HEK293 (cell line): ENCODE results near the gene PCSK6.
A peak's percentile ranks its signal among the peaks of the same experiment; 100 is the strongest.

Experiments used
- CTCF ChIA-PET: fragments of 350-600 bp; formaldehyde crosslinking; extraction: SDS; loops from one replicate; lab custom pipeline; 2021; ENCODE audit warnings: antibody characterized with exemption; lab: Yijun Ruan, JAX
- POLR2A ChIA-PET: fragments of 300-600 bp; formaldehyde crosslinking; extraction: SDS; loops from one replicate; lab custom pipeline; 2020; ENCODE audit warnings: antibody characterized with exemption, inconsistent platforms; lab: Yijun Ruan, JAX
- H3K27ac ChIP-seq: fragments of 200-500 bp; sonication (Bioruptor generic); 2 replicates; pipeline ENCODE4 v1.5.1; 2014; ENCODE audit warnings: low read depth, low read length, control low read depth, inconsistent platforms; ENCODE audit errors: extremely low read depth
- H3K36me3 ChIP-seq, 2 experiments: fragments of 200-500 bp in 1 of 2; sonication (Bioruptor generic) in 1 of 2; 1 replicate in 1 of 2; 2 replicates in 1 of 2; pipeline ENCODE4 v1.5.1; 2014 to 2017; ENCODE audit warnings: inconsistent platforms in 2 of 2, low read length in 2 of 2; ENCODE audit not compliant: control insufficient read depth in 2 of 2, insufficient read depth in 1 of 2
- H3K4me1 ChIP-seq: fragments of 200-500 bp; sonication (Bioruptor generic); 2 replicates; pipeline ENCODE4 v1.5.1; 2014; ENCODE audit warnings: mild to moderate bottlenecking, low read length, inconsistent platforms; ENCODE audit not compliant: control insufficient read depth, insufficient read depth
- H3K4me3 ChIP-seq: 2 replicates; pipeline ENCODE4 v1.5.1; 2011; ENCODE audit warnings: low read depth, mild to moderate bottlenecking, control low read depth, low read length, moderate library complexity
- H3K9me3 ChIP-seq: fragments of 200-500 bp; sonication (Bioruptor generic); 2 replicates; pipeline ENCODE4 v1.5.1; 2014; ENCODE audit warnings: low read depth, low read length, inconsistent platforms; ENCODE audit not compliant: control insufficient read depth, insufficient read depth
- ATF2 ChIP-seq: fragments of 450-650 bp; formaldehyde crosslinking; IDR thresholded peaks from 2 replicates; pipeline ENCODE4 v1.5.1; 2016; ENCODE audit warnings: missing biosample characterization, missing genetic modification characterization, low read depth
- BCL11A ChIP-seq: fragments of 450-650 bp; formaldehyde crosslinking; IDR thresholded peaks from 2 replicates; pipeline ENCODE4 v1.5.1; 2016; ENCODE audit warnings: low read depth, missing biosample characterization, missing genetic modification characterization
- HOXD13 ChIP-seq: sonication (generic); formaldehyde crosslinking; IDR thresholded peaks from 2 replicates; pipeline ENCODE4 v1.8.0; 2022; ENCODE audit warnings: missing genetic modification reagents, borderline replicate concordance
- KLF8 ChIP-seq: fragments of 450-650 bp; formaldehyde crosslinking; IDR thresholded peaks from 2 replicates; pipeline ENCODE4 v1.5.1; 2016; ENCODE audit warnings: missing biosample characterization, missing genetic modification characterization
- MEIS1 ChIP-seq: sonication (generic); formaldehyde crosslinking; IDR thresholded peaks from 2 replicates; pipeline ENCODE4 v1.8.1; 2022; ENCODE audit warnings: missing genetic modification reagents, mild to moderate bottlenecking, borderline replicate concordance
- MZF1 ChIP-seq: fragments of 450-650 bp; formaldehyde crosslinking; IDR thresholded peaks from 2 replicates; pipeline ENCODE4 v1.5.1; 2017; ENCODE audit warnings: missing biosample characterization, missing genetic modification characterization, borderline replicate concordance
- PRDM10 ChIP-seq: fragments of 450-650 bp; formaldehyde crosslinking; IDR thresholded peaks from 2 replicates; pipeline ENCODE4 v1.5.1; 2016; ENCODE audit warnings: missing biosample characterization, missing genetic modification characterization
- RBAK ChIP-seq: fragments of 450-650 bp; formaldehyde crosslinking; IDR thresholded peaks from 2 replicates; pipeline ENCODE4 v1.5.1; 2016; ENCODE audit warnings: missing biosample characterization, missing genetic modification characterization
- SCRT2 ChIP-seq: fragments of 450-650 bp; formaldehyde crosslinking; IDR thresholded peaks from 2 replicates; pipeline ENCODE4 v1.5.1; 2016; ENCODE audit warnings: missing biosample characterization, missing genetic modification characterization
- ZBTB1 ChIP-seq: fragments of 450-650 bp; formaldehyde crosslinking; IDR thresholded peaks from 2 replicates; pipeline ENCODE4 v1.5.1; 2016; ENCODE audit warnings: missing biosample characterization, missing genetic modification characterization
- ZBTB26 ChIP-seq: fragments of 450-650 bp; formaldehyde crosslinking; optimal IDR thresholded peaks from 2 replicates; pipeline ENCODE3; 2016; ENCODE audit warnings: missing biosample characterization, mild to moderate bottlenecking, missing genetic modification characterization
- ZBTB8A ChIP-seq: fragments of 450-650 bp; formaldehyde crosslinking; IDR thresholded peaks from 2 replicates; pipeline ENCODE4 v1.5.1; 2016; ENCODE audit warnings: missing biosample characterization, missing genetic modification characterization
- ZFP37 ChIP-seq: fragments of 450-650 bp; formaldehyde crosslinking; IDR thresholded peaks from 2 replicates; pipeline ENCODE4 v1.5.1; 2016; ENCODE audit warnings: missing biosample characterization, missing genetic modification characterization
- ZNF174 ChIP-seq: fragments of 450-650 bp; formaldehyde crosslinking; IDR thresholded peaks from 2 replicates; pipeline ENCODE4 v1.5.0; 2017; ENCODE audit warnings: missing biosample characterization, mild to moderate bottlenecking, missing genetic modification characterization
- ZNF18 ChIP-seq: fragments of 450-650 bp; formaldehyde crosslinking; IDR thresholded peaks from 2 replicates; pipeline ENCODE4 v1.5.1; 2016; ENCODE audit warnings: missing biosample characterization, missing genetic modification characterization
- ZNF184 ChIP-seq: fragments of 450-650 bp; IDR thresholded peaks from 2 replicates; pipeline ENCODE4 v1.5.1; 2018; ENCODE audit warnings: missing biosample characterization, mild to moderate bottlenecking, missing genetic modification characterization
- ZNF23 ChIP-seq: fragments of 450-650 bp; formaldehyde crosslinking; IDR thresholded peaks from 2 replicates; pipeline ENCODE4 v1.5.1; 2016; ENCODE audit warnings: missing biosample characterization, missing genetic modification characterization, borderline replicate concordance
- ZNF335 ChIP-seq: fragments of 450-650 bp; formaldehyde crosslinking; conservative IDR thresholded peaks from 2 replicates; pipeline ENCODE4 v1.5.1; 2016; ENCODE audit warnings: missing biosample characterization, missing genetic modification characterization
- ZNF362 ChIP-seq: fragments of 450-650 bp; formaldehyde crosslinking; IDR thresholded peaks from 2 replicates; pipeline ENCODE4 v1.5.1; 2016; ENCODE audit warnings: missing biosample characterization, missing genetic modification characterization
- ZNF473 ChIP-seq: fragments of 450-650 bp; formaldehyde crosslinking; IDR thresholded peaks from 2 replicates; pipeline ENCODE4 v1.5.1; 2017; ENCODE audit warnings: missing biosample characterization, missing genetic modification characterization
- ZNF48 ChIP-seq: fragments of 450-650 bp; formaldehyde crosslinking; IDR thresholded peaks from 2 replicates; pipeline ENCODE4 v1.5.1; 2016; ENCODE audit warnings: missing biosample characterization, missing genetic modification characterization
- ZNF513 ChIP-seq: fragments of 450-650 bp; IDR thresholded peaks from 2 replicates; pipeline ENCODE4 v1.5.1; 2018; ENCODE audit warnings: missing biosample characterization, missing genetic modification characterization
- ZNF555 ChIP-seq: fragments of 450-650 bp; formaldehyde crosslinking; conservative IDR thresholded peaks from 2 replicates; pipeline ENCODE4 v1.5.1; 2017; ENCODE audit warnings: missing biosample characterization, mild to moderate bottlenecking, missing genetic modification characterization, inconsistent platforms
- ZNF610 ChIP-seq: fragments of 450-650 bp; formaldehyde crosslinking; IDR thresholded peaks from 2 replicates; pipeline ENCODE4 v1.5.1; 2016; ENCODE audit warnings: missing biosample characterization, missing genetic modification characterization, borderline replicate concordance
- ZNF624 ChIP-seq: fragments of 450-650 bp; formaldehyde crosslinking; IDR thresholded peaks from 2 replicates; pipeline ENCODE4 v1.5.1; 2017; ENCODE audit warnings: missing biosample characterization, missing genetic modification characterization
- ZNF658 ChIP-seq: fragments of 450-650 bp; formaldehyde crosslinking; IDR thresholded peaks from 2 replicates; pipeline ENCODE4; 2016; ENCODE audit warnings: missing biosample characterization, missing genetic modification characterization
- ZNF792 ChIP-seq: fragments of 450-650 bp; formaldehyde crosslinking; IDR thresholded peaks from 2 replicates; pipeline ENCODE4 v1.5.1; 2016; ENCODE audit warnings: missing biosample characterization, missing genetic modification characterization

PCSK6 gene

GRCh38 chr15:101514318-101514717 is 24.8 kb upstream of the PCSK6 start:
- no peaks in the 10 kb centered on the region for H3K4me1 ChIP-seq
- H3K4me3 ChIP-seq = no peak overlapping the region
- ChIA-PET CTCF (interaction anchor here (0.6 to 5.3 kb wide), 3 partner anchors 11 to 127 kb away, joined by 3 to 67 read pairs (median 10); no protein-coding TSS in a partner anchor), POLR2A (no interaction called here)
- H3K27ac ChIP-seq = no peak overlapping the region
- peaks cover 17% of the 10 kb centered on the region for H3K9me3 ChIP-seq
- no peaks in the 10 kb centered on the region for H3K36me3 ChIP-seq
- TF ChIP-seq KLF8 = no peak
- TF ChIP-seq ZNF174 (tag by site-specific recombination) = no peak
- TF ChIP-seq MEIS1 = no peak
- no peak for TF ChIP-seq ZBTB26 (tag by site-specific recombination)
- no peak for TF ChIP-seq ZNF23 (tag by site-specific recombination)
- TF ChIP-seq ZNF48 = no peak
- no peak for TF ChIP-seq ATF2 (tag by site-specific recombination)
- TF ChIP-seq ZNF513 (tag by site-specific recombination) = no peak
- no peak for TF ChIP-seq ZNF610 (tag by site-specific recombination)
- no peak for TF ChIP-seq ZNF184
- TF ChIP-seq ZNF658 = no peak
- no peak for TF ChIP-seq PRDM10 (tag by site-specific recombination)
- no peak for TF ChIP-seq ZNF624 (tag by site-specific recombination)
- TF ChIP-seq BCL11A = no peak

GRCh38 chr15:101511717-101512116 is 22.2 kb upstream of the PCSK6 start:
- Histone ChIP-seq H3K27ac (no peak overlapping the region), H3K9me3 (peaks cover 10% of the 10 kb centered on the region), H3K4me3 (no peak overlapping the region), H3K4me1 (no peaks in the 10 kb centered on the region), H3K36me3 (no peaks in the 10 kb centered on the region)
- POLR2A ChIA-PET = interaction anchor here (0.6 kb wide), 1 partner anchor 12 kb away, joined by 4 read pairs; no protein-coding TSS in a partner anchor
- CTCF ChIA-PET = interaction anchor here (0.6 to 5.3 kb wide), 3 partner anchors 9 to 68 kb away, joined by 3 to 67 read pairs (median 3); no protein-coding TSS in a partner anchor
- TF ChIP-seq ZBTB1 (tag by site-specific recombination) (no peak), RBAK (tag by site-specific recombination) (no peak), MZF1 (no peak), ZNF335 (tag by site-specific recombination) (no peak), ZNF792 (tag by site-specific recombination) (no peak), ZNF473 (tag by site-specific recombination) (no peak), ZNF18 (no peak), ZNF362 (tag by site-specific recombination) (no peak), SCRT2 (tag by site-specific recombination) (no peak), MEIS1 (no peak), HOXD13 (CRISPR knock-in tag) (no peak), ZFP37 (no peak), ZBTB8A (peak; percentile 36; the same call in 1 of the 2 replicates), ZNF555 (tag by site-specific recombination) (peak; percentile 49)
